Measurements from ENCODE around the gene PELO. TPM values are rescaled to one million over a fixed set of nuclear protein-coding genes. Genes with fewer than 3 reads are reported as not detected.

PELO gene
- total RNA-seq, 2 experiments from 2014 or later: 12.8 to 17.3 TPM

DNA sequence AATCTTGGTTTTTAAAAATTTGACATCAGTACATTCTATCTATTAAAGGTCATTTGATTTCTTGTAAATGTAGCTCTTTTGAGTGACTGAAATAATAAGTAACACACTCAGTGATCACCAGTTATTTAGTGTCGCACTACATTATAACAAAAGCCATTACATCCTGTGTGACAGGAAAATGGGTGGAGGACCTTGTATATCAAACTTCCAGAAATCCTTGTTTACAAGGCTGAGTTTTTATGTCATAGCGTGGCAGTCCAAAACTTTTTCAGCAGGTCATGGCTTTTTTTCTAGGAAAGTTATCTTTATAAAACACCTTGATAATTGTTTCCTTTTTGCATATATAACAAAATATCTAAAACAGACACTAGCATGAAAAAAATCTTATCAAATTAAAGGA, 14.4 kb upstream of the PELO start:
- no peak for DNase-seq
- peaks cover 34% of the 10 kb centered on the region for H3K4me1 Mint-ChIP-seq

DNA sequence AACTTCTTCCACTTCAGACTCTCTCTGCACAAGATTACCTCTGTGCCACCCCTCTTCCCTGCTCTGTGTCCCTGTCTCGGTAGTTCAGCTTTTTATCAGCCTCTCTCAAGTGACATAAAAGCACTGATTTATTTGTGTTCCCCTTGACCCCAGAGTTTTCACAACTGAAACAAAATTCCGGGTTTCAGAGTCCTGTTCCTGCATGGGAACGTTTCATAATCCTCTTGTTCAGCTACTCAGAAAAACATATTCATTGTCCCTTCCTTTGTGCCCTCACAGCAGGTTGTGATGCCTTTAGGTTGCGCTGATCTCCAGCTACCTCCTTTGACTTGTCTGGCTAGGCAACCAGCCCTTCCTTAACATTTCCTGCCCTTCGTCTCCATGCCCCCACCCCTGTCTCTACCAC, 13.7 kb upstream of the PELO start:
- ChIA-PET CTCF (interaction anchor here (1.2 kb wide), 1 partner anchor 25 kb away, joined by 3 read pairs; no protein-coding TSS in a partner anchor), POLR2A (no interaction called here)
- Mint-ChIP-seq H3K27me3 (peaks cover 11% of the 10 kb centered on the region), H3K27ac (no peak overlapping the region), H3K36me3 (ENCODE audit: low read depth) (no peaks in the 10 kb centered on the region), H3K4me1 (peaks cover 34% of the 10 kb centered on the region), H3K9me3 (ENCODE audit: low read depth) (no peaks in the 10 kb centered on the region), H3K4me3 (no peak overlapping the region)
- intact Hi-C loops (cut with DNase I, micrococcal nuclease): loop anchor here in 1 of 2 experiments (5.0 kb wide), 1 partner anchor 47 kb away; no protein-coding TSS in a partner anchor
- DNase-seq (no peak), ATAC-seq (no peak)

More for the DNA sequence above, 14.4 kb upstream of the PELO start:
- Mint-ChIP-seq H3K9me3 (ENCODE audit: low read depth) (no peaks in the 10 kb centered on the region), H3K27ac (no peak overlapping the region), H3K4me3 (no peak overlapping the region), H3K36me3 (ENCODE audit: low read depth) (no peaks in the 10 kb centered on the region), H3K27me3 (peaks cover 11% of the 10 kb centered on the region)
- ATAC-seq: no peak
- ChIA-PET POLR2A (no interaction called here), CTCF (interaction anchor here (1.0 to 1.2 kb wide), 2 partner anchors 8 to 26 kb away, joined by 3 read pairs; no protein-coding TSS in a partner anchor)
- intact Hi-C loops (cut with DNase I, micrococcal nuclease): loop anchor here in 1 of 2 experiments (5.0 kb wide), 1 partner anchor 46 kb away; no protein-coding TSS in a partner anchor

DNA sequence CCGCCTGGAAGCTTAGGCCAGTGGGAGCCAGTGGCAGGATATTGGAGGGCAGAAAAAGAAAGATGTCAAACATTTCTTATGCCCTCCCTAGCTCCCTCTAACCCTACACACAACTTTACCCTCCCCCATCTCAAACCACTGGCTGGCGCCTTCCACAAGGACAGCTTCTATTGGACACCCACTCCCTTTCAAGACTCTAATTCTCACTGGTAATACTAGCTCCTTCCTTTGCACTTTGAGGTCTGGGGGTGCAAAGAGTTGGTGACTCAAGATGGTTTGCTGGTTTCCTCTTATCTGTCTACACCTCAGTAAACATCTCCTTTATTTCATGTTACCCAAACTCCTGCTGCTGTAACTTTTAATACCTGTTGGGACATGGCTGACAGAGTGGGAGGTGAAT, 11.6 kb upstream of the PELO start:
- ChIA-PET POLR2A (no interaction called here), CTCF (interaction anchor here (1.1 kb wide), 1 partner anchor 11 kb away, joined by 3 read pairs; the partner anchor contains the start of genes ITGA1 and PELO)
- intact Hi-C loops (cut with DNase I, micrococcal nuclease): no loop called here

DNA sequence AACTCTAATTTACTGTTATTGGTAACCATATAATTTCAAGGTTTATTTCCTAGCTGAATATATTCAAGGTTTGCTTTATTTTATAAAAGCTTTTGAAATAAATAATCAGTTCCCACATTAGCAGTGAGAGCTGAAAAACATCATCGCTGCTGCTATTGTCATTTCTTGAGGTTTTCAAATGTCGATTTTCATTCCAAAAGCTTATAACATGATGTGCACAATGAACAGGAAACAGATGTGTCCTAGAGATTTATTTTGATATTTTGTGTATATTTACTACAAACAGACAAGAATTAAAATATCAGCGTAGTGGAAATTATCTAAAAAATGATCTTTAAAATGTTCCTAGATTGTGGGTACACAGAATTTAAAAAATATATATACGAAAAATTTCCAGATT, 10.5 kb upstream of the PELO start:
- ChIA-PET POLR2A (no interaction called here), CTCF (interaction anchor here (1.0 to 1.1 kb wide), 2 partner anchors 10 to 22 kb away, joined by 3 read pairs; partner anchors contain the start of genes ITGA1 and PELO)
- H3K27me3 Mint-ChIP-seq: peaks cover 8% of the 10 kb centered on the region
- intact Hi-C loops (cut with DNase I, micrococcal nuclease): no loop called here
- DNase-seq (no peak), ATAC-seq (no peak)
- no peaks in the 10 kb centered on the region for H3K9me3 Mint-ChIP-seq (ENCODE audit: low read depth)
- no peak overlapping the region for H3K4me3 Mint-ChIP-seq
- H3K27ac Mint-ChIP-seq: no peak overlapping the region
- no peaks in the 10 kb centered on the region for H3K36me3 Mint-ChIP-seq (ENCODE audit: low read depth)
- peaks cover 24% of the 10 kb centered on the region for H3K4me1 Mint-ChIP-seq

More for the DNA sequence above, 11.6 kb upstream of the PELO start:
- Mint-ChIP-seq H3K36me3 (ENCODE audit: low read depth) (no peaks in the 10 kb centered on the region), H3K4me3 (no peak overlapping the region), H3K9me3 (ENCODE audit: low read depth) (no peaks in the 10 kb centered on the region), H3K27ac (no peak overlapping the region), H3K27me3 (peaks cover 8% of the 10 kb centered on the region), H3K4me1 (peaks cover 34% of the 10 kb centered on the region)
- ATAC-seq: peak; percentile 50
- DNase-seq: peak; percentile 23

DNA sequence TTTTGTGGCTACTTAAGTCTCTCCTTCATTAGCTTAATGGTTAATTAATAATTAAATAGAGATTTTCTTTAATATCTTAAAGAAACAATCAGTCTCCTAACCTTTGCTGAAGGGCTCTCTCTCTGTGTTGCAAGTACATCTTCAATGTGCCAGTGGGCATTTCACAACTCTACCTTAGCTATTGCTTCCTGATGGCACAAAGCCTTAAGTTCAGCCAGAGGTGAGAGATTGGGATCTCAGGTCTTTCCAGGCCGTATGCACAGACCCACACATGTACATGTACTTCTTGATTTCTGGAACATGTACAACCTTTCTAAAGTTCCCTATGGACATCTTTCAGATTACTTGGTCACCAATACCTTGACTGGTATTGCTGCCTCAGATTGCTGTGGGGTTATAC, 8.9 kb upstream of the PELO start:
- ATAC-seq (no peak), DNase-seq (no peak)
- H3K36me3 Mint-ChIP-seq (ENCODE audit: low read depth): no peaks in the 10 kb centered on the region
- peaks cover 16% of the 10 kb centered on the region for H3K4me1 Mint-ChIP-seq
- H3K9me3 Mint-ChIP-seq (ENCODE audit: low read depth): no peaks in the 10 kb centered on the region
- ChIA-PET CTCF (interaction anchor here (1.2 to 1.4 kb wide), 2 partner anchors 11 to 137 kb away, joined by 3 read pairs; no protein-coding TSS in a partner anchor), POLR2A (no interaction called here)
- intact Hi-C loops (cut with DNase I, micrococcal nuclease): no loop called here
- no peak overlapping the region for H3K27ac Mint-ChIP-seq
- H3K4me3 Mint-ChIP-seq: no peak overlapping the region
- H3K27me3 Mint-ChIP-seq: peaks cover 10% of the 10 kb centered on the region

DNA sequence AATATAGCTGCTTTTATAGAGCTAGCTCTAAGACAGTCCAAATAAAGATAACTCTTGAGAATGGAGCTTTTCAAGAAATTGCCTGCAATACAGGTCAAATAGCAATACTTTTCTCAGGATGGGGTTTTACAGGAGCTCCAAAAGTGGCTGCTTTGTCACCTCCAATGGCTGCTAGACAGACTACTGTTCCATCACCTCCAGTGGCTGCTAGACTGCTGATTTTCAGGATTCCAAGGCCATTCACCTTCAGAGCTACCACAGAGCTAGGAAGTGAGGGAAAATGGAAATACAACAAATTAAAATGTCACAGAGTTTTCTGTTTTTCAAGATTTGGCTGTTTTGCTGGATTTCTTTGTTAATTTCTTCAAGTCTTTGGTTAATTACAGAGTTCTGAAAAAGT, 8.5 kb upstream of the PELO start:
- H3K27me3 Mint-ChIP-seq: peaks cover 7% of the 10 kb centered on the region
- intact Hi-C loops (cut with DNase I, micrococcal nuclease): no loop called here
- H3K27ac Mint-ChIP-seq: no peak overlapping the region
- no peak for DNase-seq
- no peak for ATAC-seq
- ChIA-PET POLR2A (no interaction called here), CTCF (interaction anchor here (1.2 to 1.4 kb wide), 2 partner anchors 10 to 136 kb away, joined by 3 read pairs; no protein-coding TSS in a partner anchor)
- no peaks in the 10 kb centered on the region for H3K36me3 Mint-ChIP-seq (ENCODE audit: low read depth)
- no peaks in the 10 kb centered on the region for H3K9me3 Mint-ChIP-seq (ENCODE audit: low read depth)
- H3K4me3 Mint-ChIP-seq: no peak overlapping the region
- H3K4me1 Mint-ChIP-seq: peaks cover 12% of the 10 kb centered on the region

DNA sequence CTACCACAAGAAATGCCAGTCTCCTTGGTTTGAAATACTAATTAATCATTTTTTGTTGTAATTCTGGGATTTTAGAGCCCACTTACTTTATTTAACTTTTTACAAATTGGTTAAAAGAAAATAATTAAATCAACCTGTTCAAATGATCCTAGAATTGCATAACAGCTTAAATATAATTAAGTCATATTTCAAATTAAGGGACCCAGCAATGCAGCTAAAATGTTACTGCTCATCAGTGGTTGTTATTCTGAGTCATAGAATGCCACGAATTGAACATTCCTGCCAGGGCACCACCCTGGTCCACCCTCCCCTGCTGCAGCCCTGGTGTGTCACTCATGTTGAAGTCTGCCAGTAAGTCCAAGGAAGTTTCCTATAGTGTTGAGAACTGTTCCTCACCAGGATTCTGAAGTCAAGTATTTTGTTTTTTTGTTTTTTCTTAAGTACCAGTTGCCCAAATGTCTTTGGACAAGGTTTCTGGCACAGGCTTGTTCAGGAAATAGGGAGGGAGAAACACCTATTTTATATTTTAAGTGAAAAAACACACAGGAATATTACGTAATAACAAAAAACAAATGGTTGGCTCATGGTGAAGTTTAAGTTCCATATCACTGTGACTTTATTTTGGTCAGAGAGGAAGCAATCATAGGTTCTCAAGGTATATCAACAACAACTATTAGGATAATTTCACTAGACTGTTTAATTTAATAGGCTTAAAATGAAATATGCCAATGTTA, 4.3 kb upstream of the PELO start:
- ChIA-PET CTCF (interaction anchor here (1.0 kb wide), 1 partner anchor 16 kb away, joined by 3 read pairs; no protein-coding TSS in a partner anchor), POLR2A (no interaction called here)
- Mint-ChIP-seq H3K4me3 (no peak overlapping the region), H3K9me3 (ENCODE audit: low read depth) (no peaks in the 10 kb centered on the region), H3K27ac (no peak overlapping the region), H3K27me3 (peaks cover 13% of the 10 kb centered on the region), H3K4me1 (peaks cover 12% of the 10 kb centered on the region), H3K36me3 (ENCODE audit: low read depth) (no peaks in the 10 kb centered on the region)
- no peak for ATAC-seq
- no peak for DNase-seq
- intact Hi-C loops (cut with DNase I, micrococcal nuclease): no loop called here

DNA sequence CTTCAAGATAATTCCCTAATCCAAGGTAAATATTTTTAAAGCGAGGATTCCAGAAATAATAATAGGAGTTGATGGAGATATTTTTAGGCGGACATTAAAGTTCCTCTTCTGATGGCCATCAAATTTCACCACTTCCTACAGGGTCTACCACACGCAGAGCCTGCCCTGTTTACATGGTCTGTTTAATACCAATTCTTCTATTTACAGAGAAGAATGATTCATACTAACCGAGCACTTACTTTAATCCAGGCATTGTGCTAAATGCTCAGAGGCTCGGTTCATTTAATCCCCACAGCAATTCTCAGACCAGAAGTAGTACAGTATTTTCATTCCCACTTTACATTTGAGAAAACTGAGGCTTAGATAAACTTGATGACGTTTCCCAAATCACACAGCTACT, 3.0 kb upstream of the PELO start:
- peaks cover 16% of the 10 kb centered on the region for H3K4me1 Mint-ChIP-seq
- no peak for DNase-seq
- no peak overlapping the region for H3K27ac Mint-ChIP-seq
- H3K27me3 Mint-ChIP-seq: peaks cover 18% of the 10 kb centered on the region
- CTCF ChIA-PET: no interaction called here
- intact Hi-C loops (cut with DNase I, micrococcal nuclease): loop anchor here in 1 of 2 experiments (5.0 kb wide), 1 partner anchor 313 kb away; no protein-coding TSS in a partner anchor
- POLR2A ChIA-PET: no interaction called here
- no peak for ATAC-seq
- no peaks in the 10 kb centered on the region for H3K36me3 Mint-ChIP-seq (ENCODE audit: low read depth)
- H3K9me3 Mint-ChIP-seq (ENCODE audit: low read depth): no peaks in the 10 kb centered on the region
- H3K4me3 Mint-ChIP-seq: no peak overlapping the region

DNA sequence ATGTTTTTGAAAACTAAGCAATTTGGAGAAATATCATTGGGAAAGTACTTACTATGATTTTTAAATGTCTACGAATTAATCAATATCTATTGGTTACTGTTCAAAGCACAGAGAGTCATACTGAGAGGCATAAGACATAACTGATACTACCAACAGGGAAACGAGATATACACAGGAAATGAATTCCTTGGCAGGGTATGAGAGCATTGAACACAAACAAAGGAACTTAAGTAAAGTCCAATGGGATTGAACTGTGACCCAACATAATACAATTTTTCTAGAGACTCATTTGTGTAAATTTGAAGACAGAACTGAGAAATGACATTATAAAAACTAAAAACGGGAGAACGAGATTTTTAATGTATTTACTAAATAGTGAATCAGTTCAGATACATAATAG, 1.3 kb upstream of the PELO start:
- DNase-seq: no peak
- ChIA-PET CTCF (interaction anchor here (1.1 to 1.4 kb wide), 2 partner anchors 10 to 303 kb away, joined by 3 read pairs; no protein-coding TSS in a partner anchor), POLR2A (no interaction called here)
- intact Hi-C loops (cut with DNase I, micrococcal nuclease): loop anchor here in 1 of 2 experiments (5.0 kb wide), 1 partner anchor 311 kb away; no protein-coding TSS in a partner anchor
- H3K4me1 Mint-ChIP-seq: peaks cover 22% of the 10 kb centered on the region
- ATAC-seq: no peak
- no peaks in the 10 kb centered on the region for H3K36me3 Mint-ChIP-seq (ENCODE audit: low read depth)
- no peaks in the 10 kb centered on the region for H3K9me3 Mint-ChIP-seq (ENCODE audit: low read depth)
- no peak overlapping the region for H3K27ac Mint-ChIP-seq
- peaks cover 19% of the 10 kb centered on the region for H3K27me3 Mint-ChIP-seq
- no peak overlapping the region for H3K4me3 Mint-ChIP-seq

DNA sequence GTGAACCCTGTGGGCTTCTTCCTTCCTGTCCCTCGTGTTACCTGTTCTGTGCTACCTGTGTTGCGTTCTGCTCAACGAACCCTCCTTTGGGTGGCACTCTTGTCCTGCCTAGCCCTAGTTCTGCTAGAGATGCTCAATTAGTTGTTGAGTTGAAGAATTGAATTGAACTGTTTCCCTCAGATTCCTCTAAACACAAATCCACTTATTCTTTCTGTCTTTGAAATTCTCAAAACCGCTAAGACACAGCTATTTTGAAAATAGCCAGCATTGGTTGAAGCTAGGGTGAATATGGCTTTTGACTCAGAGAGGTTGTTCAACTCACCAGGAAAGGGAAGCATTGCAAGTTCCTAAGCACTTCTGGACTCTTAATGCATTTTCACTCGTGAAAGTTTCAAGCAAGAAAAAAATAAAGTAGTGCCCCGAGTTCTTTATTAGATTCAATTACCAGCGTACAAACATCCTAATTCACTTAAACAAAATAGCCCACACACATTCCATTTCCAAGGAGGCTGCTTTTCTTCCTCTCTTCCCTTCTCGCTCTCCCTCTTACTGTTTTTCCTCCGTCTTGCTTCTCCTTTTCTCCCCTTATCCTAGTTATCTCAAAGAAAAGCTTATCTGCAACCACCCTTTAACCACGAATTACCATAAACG, 642 bp upstream of the PELO start:
- Mint-ChIP-seq H3K27ac (no peak overlapping the region), H3K9me3 (ENCODE audit: low read depth) (no peaks in the 10 kb centered on the region), H3K36me3 (ENCODE audit: low read depth) (no peaks in the 10 kb centered on the region), H3K4me3 (peak overlapping the region; percentile 78), H3K4me1 (peaks cover 22% of the 10 kb centered on the region), H3K27me3 (peaks cover 19% of the 10 kb centered on the region)
- DNase-seq (peak; percentile 53), ATAC-seq (peak; percentile 54)
- ChIA-PET CTCF (interaction anchor here (0.7 to 1.4 kb wide), 7 partner anchors 10 to 310 kb away, joined by 3 to 9 read pairs (median 3); no protein-coding TSS in a partner anchor), POLR2A (interaction anchor here (1.3 kb wide), 1 partner anchor 12 kb away, joined by 5 read pairs; no protein-coding TSS in a partner anchor)
- intact Hi-C loops (cut with DNase I, micrococcal nuclease): loop anchor here (1.0 to 5.0 kb wide), 3 partner anchors 13 to 310 kb away; no protein-coding TSS in a partner anchor

DNA sequence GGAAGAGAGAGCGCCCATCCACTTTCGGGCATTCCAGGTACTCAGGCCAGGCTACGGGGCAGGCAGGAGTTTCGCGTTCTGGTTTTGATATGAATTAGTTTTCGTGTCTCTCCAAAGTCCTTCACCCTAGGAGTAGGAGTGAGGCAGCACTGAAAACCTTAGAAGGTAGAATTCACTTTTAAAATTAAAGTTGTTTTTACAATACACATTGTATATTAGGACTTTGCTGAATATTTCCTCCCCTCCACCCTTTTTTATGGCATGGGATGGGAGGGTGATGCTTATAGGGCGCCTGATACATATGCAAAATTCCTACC, 747 bp downstream of the PELO start:
- H3K27ac Mint-ChIP-seq: no peak overlapping the region
- H3K9me3 Mint-ChIP-seq (ENCODE audit: low read depth): no peaks in the 10 kb centered on the region
- H3K36me3 Mint-ChIP-seq (ENCODE audit: low read depth): no peaks in the 10 kb centered on the region
- H3K4me1 Mint-ChIP-seq: peaks cover 22% of the 10 kb centered on the region
- ChIA-PET POLR2A (interaction anchor here (1.3 kb wide), 1 partner anchor 11 kb away, joined by 5 read pairs; no protein-coding TSS in a partner anchor), CTCF (interaction anchor here (0.8 to 1.7 kb wide), 3 partner anchors 10 to 111 kb away, joined by 3 to 13 read pairs (median 3); no protein-coding TSS in a partner anchor)
- peaks cover 16% of the 10 kb centered on the region for H3K27me3 Mint-ChIP-seq
- intact Hi-C loops (cut with DNase I, micrococcal nuclease): loop anchor here in 1 of 2 experiments (5.0 kb wide), 1 partner anchor 309 kb away; no protein-coding TSS in a partner anchor
- no peak for ATAC-seq
- DNase-seq: no peak
- H3K4me3 Mint-ChIP-seq: peak overlapping the region; percentile 78

Data from activated CD4-positive, alpha-beta T cell treated with anti-CD3 and anti-CD28 coated beads for 36 hours (primary cell).